CD4-positive, alpha-beta T cell treated with Interleukin-4 for 4 hours (primary cell): ENCODE data around the gene CDYL2.
A peak's percentile ranks its signal among the peaks of the same experiment; 100 is the strongest.

Source experiments
- DNase-seq: peaks from one replicate; pipeline ENCODE4 v3.0.0-alpha.2; 2020

CDYL2 gene

GRCh38 chr16:80743273-80743672 is 61.1 kb downstream of the CDYL2 start:
- DNase-seq = no peak

- DNase-seq = no peak
These were observed 62.1 kb downstream of the CDYL2 start for GRCh38 chr16:80742331-80742730.

GRCh38 chr16:80741724-80742123 is 62.7 kb downstream of the CDYL2 start:
- no peak for DNase-seq

GRCh38 chr16:80739523-80739922 is 64.9 kb downstream of the CDYL2 start:
- DNase-seq = no peak

GRCh38 chr16:80738521-80738920 is 65.9 kb downstream of the CDYL2 start:
- no peak for DNase-seq

GRCh38 chr16:80735846-80736245 is 68.6 kb downstream of the CDYL2 start:
- no peak for DNase-seq

GRCh38 chr16:80733407-80733806 is 71.0 kb downstream of the CDYL2 start:
- DNase-seq = no peak

- no peak for DNase-seq
These were observed 72.5 kb downstream of the CDYL2 start for GRCh38 chr16:80731915-80732314.

GRCh38 chr16:80727066-80727763 is 77.2 kb downstream of the CDYL2 start:
- peak; percentile 18 for DNase-seq

GRCh38 chr16:80725566-80726162 is 78.7 kb downstream of the CDYL2 start:
- DNase-seq = peak; percentile 24

- no peak for DNase-seq
These were observed 80.4 kb downstream of the CDYL2 start for GRCh38 chr16:80723981-80724380.

GRCh38 chr16:80723091-80723490 is 81.3 kb downstream of the CDYL2 start:
- no peak for DNase-seq

- DNase-seq = no peak
These were observed 83.5 kb downstream of the CDYL2 start for GRCh38 chr16:80720804-80721371.

- DNase-seq = peak; percentile 50
These were observed 84.8 kb downstream of the CDYL2 start for GRCh38 chr16:80719573-80719972.

- DNase-seq = no peak
These were observed 85.7 kb downstream of the CDYL2 start for GRCh38 chr16:80718480-80719220.

GRCh38 chr16:80717611-80718010 is 86.8 kb downstream of the CDYL2 start:
- no peak for DNase-seq

- DNase-seq = no peak
These were observed 87.7 kb downstream of the CDYL2 start for GRCh38 chr16:80716564-80717139.

- no peak for DNase-seq
These were observed 93.0 kb downstream of the CDYL2 start for GRCh38 chr16:80711406-80711805.

GRCh38 chr16:80710918-80711317 is 93.5 kb downstream of the CDYL2 start:
- DNase-seq = no peak

- no peak for DNase-seq
These were observed 95.6 kb downstream of the CDYL2 start for GRCh38 chr16:80708823-80709222.

- no peak for DNase-seq
These were observed 96.7 kb downstream of the CDYL2 start for GRCh38 chr16:80707686-80708085.

GRCh38 chr16:80705596-80705995 is 98.8 kb downstream of the CDYL2 start:
- no peak for DNase-seq

- no peak for DNase-seq
These were observed 99.5 kb downstream of the CDYL2 start for GRCh38 chr16:80704751-80705505.
